Measurements from ENCODE around the gene ANAPC7. TPM values are rescaled to one million over a fixed set of nuclear protein-coding genes. Genes with fewer than 3 reads are reported as not detected.

ANAPC7 gene
- total RNA-seq, 2 donors from 2014 or later = 60.2 to 65.8 TPM

DNA sequence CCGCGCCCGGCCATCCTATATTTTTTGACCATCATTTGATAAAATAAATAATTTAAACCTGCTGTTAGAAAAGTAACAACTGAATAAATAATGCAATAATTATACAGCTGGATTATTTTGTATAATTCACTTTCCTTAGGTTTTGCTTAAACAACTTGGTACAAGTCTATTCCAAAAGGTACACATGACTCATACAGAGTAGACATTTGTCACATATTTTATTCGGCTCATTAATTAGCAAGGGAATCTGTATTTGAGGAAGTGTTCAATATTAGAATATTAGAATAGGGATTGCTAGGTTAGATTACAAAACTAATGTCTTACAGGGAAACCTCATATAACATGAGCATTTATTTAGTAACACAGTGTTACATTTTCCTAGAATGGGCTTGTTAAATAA is 73.8 kb downstream of the ANAPC7 start:
- Histone ChIP-seq H3K27ac (no peak overlapping the region), H3K4me3 (no peak overlapping the region), H3K36me3 (peaks cover 3 to 24% of the 10 kb centered on the region in 2 donors), H3K9me3 (no peaks in the 10 kb centered on the region), H3K4me1 (replicated peaks) (no peaks in the 10 kb centered on the region), H3K27me3 (replicated peaks; ENCODE audit: insufficient read depth) (no peaks in the 10 kb centered on the region)
- 86% methylated on average over 4 of the region's 4 CpGs for WGBS
- no peak for TF ChIP-seq POLR2AphosphoS5 (IDR thresholded peaks at IDR 0.05)
- TF ChIP-seq, protein P1, sequence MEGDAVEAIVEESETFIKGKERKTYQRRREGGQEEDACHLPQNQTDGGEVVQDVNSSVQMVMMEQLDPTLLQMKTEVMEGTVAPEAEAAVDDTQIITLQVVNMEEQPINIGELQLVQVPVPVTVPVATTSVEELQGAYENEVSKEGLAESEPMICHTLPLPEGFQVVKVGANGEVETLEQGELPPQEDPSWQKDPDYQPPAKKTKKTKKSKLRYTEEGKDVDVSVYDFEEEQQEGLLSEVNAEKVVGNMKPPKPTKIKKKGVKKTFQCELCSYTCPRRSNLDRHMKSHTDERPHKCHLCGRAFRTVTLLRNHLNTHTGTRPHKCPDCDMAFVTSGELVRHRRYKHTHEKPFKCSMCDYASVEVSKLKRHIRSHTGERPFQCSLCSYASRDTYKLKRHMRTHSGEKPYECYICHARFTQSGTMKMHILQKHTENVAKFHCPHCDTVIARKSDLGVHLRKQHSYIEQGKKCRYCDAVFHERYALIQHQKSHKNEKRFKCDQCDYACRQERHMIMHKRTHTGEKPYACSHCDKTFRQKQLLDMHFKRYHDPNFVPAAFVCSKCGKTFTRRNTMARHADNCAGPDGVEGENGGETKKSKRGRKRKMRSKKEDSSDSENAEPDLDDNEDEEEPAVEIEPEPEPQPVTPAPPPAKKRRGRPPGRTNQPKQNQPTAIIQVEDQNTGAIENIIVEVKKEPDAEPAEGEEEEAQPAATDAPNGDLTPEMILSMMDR (IDR thresholded peaks at IDR 0.05) = no peak
- no peak for TF ChIP-seq POLR2A (IDR thresholded peaks at IDR 0.05)
- intact Hi-C loops (cut with DNase I) = no loop called here
- no peak for DNase-seq (ENCODE audit: low spot score)

Small RNA genes within 50 kb of the gene (small RNA-seq; reads per million reads assigned to genes)
- 0 reads per million in 2 donors for gene RN7SL769P

Other genes with a start within 250 kb of the ANAPC7 start
- 100 to 1,000 TPM; 121 to 209 TPM for gene ATP2A2, start 122.5 kb downstream of the ANAPC7 start, total RNA-seq
- 100 to 1,000 TPM; 293 to 338 TPM for gene ARPC3, start 46.6 kb upstream of the ANAPC7 start, total RNA-seq
- gene GPN3, start 64.5 kb upstream of the ANAPC7 start, total RNA-seq = 10 to 100 TPM; 28.4 to 40.2 TPM
- gene FAM216A, start 65.1 kb upstream of the ANAPC7 start, total RNA-seq = 10 to 100 TPM in 1 of 2 donors, 1 to 10 TPM in 1; 3.6 to 11.5 TPM
- gene VPS29, start 98.4 kb upstream of the ANAPC7 start, total RNA-seq = 10 to 100 TPM; 60.5 to 89.8 TPM
- 1 to 10 TPM in 1 of 2 donors, under 1 TPM in 1; 0.41 to 5.1 TPM for gene RAD9B, start 98.6 kb upstream of the ANAPC7 start, total RNA-seq
- 10 to 100 TPM; 11.2 to 21.8 TPM for gene PPTC7, start 179.6 kb upstream of the ANAPC7 start, total RNA-seq
- 10 to 100 TPM; 45.5 to 68.7 TPM for gene TCTN1, start 210.4 kb upstream of the ANAPC7 start, total RNA-seq